GM19043 (cell line): ENCODE results near the gene USP33.
"Not testable (repeated sequence)": the region's sequence is repeated elsewhere in the genome, so short reads cannot be mapped to it uniquely, and the experiment has no call there.

Experiments used
- ATAC-seq: cut with Tn5 transposase; IDR thresholded peaks from one replicate; pipeline ENCODE4 v1.9.1; 2021; ENCODE audit warnings: low read depth; ENCODE audit not compliant: unreplicated experiment

USP33 gene

GRCh38 chr1:77673716-77674355, 85.8 kb downstream of the USP33 start:
- no peak for ATAC-seq

- ATAC-seq = no peak
These were observed 86.6 kb downstream of the USP33 start for GRCh38 chr1:77673030-77673429.

GRCh38 chr1:77672374-77672773, 87.3 kb downstream of the USP33 start:
- peak; percentile 39 for ATAC-seq

- ATAC-seq = no peak
These were observed 87.8 kb downstream of the USP33 start for GRCh38 chr1:77671836-77672235.

GRCh38 chr1:77670330-77670729, 89.3 kb downstream of the USP33 start:
- ATAC-seq = no peak

- ATAC-seq = no peak
These were observed 90.7 kb downstream of the USP33 start for GRCh38 chr1:77668924-77669449.

- ATAC-seq = no peak
These were observed 94.6 kb downstream of the USP33 start for GRCh38 chr1:77664939-77665516.

GRCh38 chr1:77661696-77662095, 98.0 kb downstream of the USP33 start:
- ATAC-seq = no peak

- ATAC-seq = peak; percentile 43
These were observed 99.6 kb downstream of the USP33 start for GRCh38 chr1:77659879-77660593.

- ATAC-seq = no peak
These were observed 101.4 kb downstream of the USP33 start for GRCh38 chr1:77658271-77658670.

GRCh38 chr1:77655431-77655974, 104.1 kb downstream of the USP33 start:
- ATAC-seq = no peak

- ATAC-seq = no peak
These were observed 106.6 kb downstream of the USP33 start for GRCh38 chr1:77652970-77653516.

- ATAC-seq = no peak
These were observed 107.4 kb downstream of the USP33 start for GRCh38 chr1:77652268-77652667.

GRCh38 chr1:77649127-77649526, 110.5 kb downstream of the USP33 start:
- no peak for ATAC-seq

- not testable (repeated sequence) for ATAC-seq
These were observed 113.4 kb downstream of the USP33 start for GRCh38 chr1:77646224-77646623.
